GM10266 (cell line): ENCODE measurements around the gene SULT1A1.
"Not testable (repeated sequence)": the region's sequence is repeated elsewhere in the genome, so short reads cannot be mapped to it uniquely, and the experiment has no call there.

Experiments used
- DNase-seq: peaks from one replicate; pipeline ENCODE4 v3.0.0; 2012; ENCODE audit errors: extremely low spot score
- CTCF ChIP-seq: IDR thresholded peaks from 2 replicates; pipeline ENCODE4 v1.5.1; 2012; ENCODE audit warnings: mild to moderate bottlenecking, low read depth; ENCODE audit not compliant: control insufficient read depth, insufficient read depth; ENCODE audit errors: missing control alignments

The SULT1A1 gene

GRCh38 chr16:28607116-28607623 lies 2.7 kb downstream of the SULT1A1 start:
- DNase-seq: no peak

GRCh38 chr16:28606291-28607115 lies 3.3 kb downstream of the SULT1A1 start:
- DNase-seq: no peak
- no peak for TF ChIP-seq CTCF

More at GRCh38 chr16:28607116-28607623, 2.7 kb downstream of the SULT1A1 start:
- TF ChIP-seq CTCF: no peak

GRCh38 chr16:28604186-28604565 lies 5.7 kb downstream of the SULT1A1 start:
- no peak for TF ChIP-seq CTCF
- DNase-seq: no peak

- TF ChIP-seq CTCF: no peak
- DNase-seq: peak; percentile 35
Measured at GRCh38 chr16:28603381-28604185, 6.3 kb downstream of the SULT1A1 start.

GRCh38 chr16:28602529-28602928 lies 7.3 kb downstream of the SULT1A1 start:
- DNase-seq: peak; percentile 63
- TF ChIP-seq CTCF: no peak

GRCh38 chr16:28602062-28602461 lies 7.8 kb downstream of the SULT1A1 start:
- not testable (repeated sequence) for DNase-seq

GRCh38 chr16:28601589-28601988 lies 8.3 kb downstream of the SULT1A1 start:
- DNase-seq: not testable (repeated sequence)

GRCh38 chr16:28600965-28601364 lies 8.9 kb downstream of the SULT1A1 start:
- not testable (repeated sequence) for DNase-seq

GRCh38 chr16:28599377-28600285 lies 10.2 kb downstream of the SULT1A1 start:
- DNase-seq: not testable (repeated sequence)
